Transverse colon (tissue), 4 donors: ENCODE results near the gene OLFML3. TPM values are rescaled to one million over a fixed set of nuclear protein-coding genes. Genes with fewer than 3 reads are reported as not detected.
"Not testable (repeated sequence)": the region's sequence is repeated elsewhere in the genome, so short reads cannot be mapped to it uniquely, and the experiment has no call there.

ENCODE experiments used
- DNase-seq: peaks from one replicate; pipeline ENCODE4 v3.0.0-alpha.2; 2019
- H3K27ac ChIP-seq, 4 donors: fragments of 200-600 bp; sonication (generic); 2 replicates each; pipeline ENCODE4 v1.5.1; 2016 to 2018; ENCODE audit warnings: inconsistent platforms in 4 of 4
- H3K27me3 ChIP-seq: fragments of 200-600 bp; sonication (generic); 2 replicates; pipeline ENCODE4 v1.5.1; 2017; ENCODE audit warnings: inconsistent platforms
- H3K36me3 ChIP-seq, 4 donors: fragments of 200-600 bp; sonication (generic); 2 replicates each; pipeline ENCODE4 v1.5.1; 2017 to 2019; ENCODE audit warnings: inconsistent platforms in 4 of 4
- H3K4me1 ChIP-seq, 4 donors: fragments of 200-600 bp; sonication (generic); 2 replicates each; pipeline ENCODE4 v1.5.1; 2017 to 2020; ENCODE audit warnings: inconsistent platforms in 4 of 4
- H3K4me3 ChIP-seq, 4 donors: fragments of 200-600 bp; sonication (generic); 1 replicate in 1 of 4; 2 replicates in 3 of 4; pipeline versions ENCODE4 v1.5.1 to v1.6.1; 2017 to 2019; ENCODE audit warnings: inconsistent platforms in 4 of 4
- H3K9me3 ChIP-seq, 2 donors: fragments of 200-600 bp; sonication (generic); 2 replicates each; pipeline ENCODE4 v1.5.1; 2017 to 2019; ENCODE audit warnings: inconsistent platforms in 2 of 2
- CTCF ChIP-seq, 5 experiments: fragments of 200-600 bp in 3 of 5; fragments of 450-650 bp in 2 of 5; sonication (generic) in 3 of 5; IDR thresholded peaks; 1 replicate in 2 of 5; 2 replicates in 3 of 5; pipeline ENCODE4 v1.5.1; 2016 to 2017; ENCODE audit warnings: antibody characterized with exemption in 5 of 5, inconsistent platforms in 3 of 5, mild to moderate bottlenecking in 2 of 5, moderate library complexity in 1 of 5
- EP300 ChIP-seq: sonication (generic); formaldehyde crosslinking; IDR thresholded peaks from one replicate; pipeline ENCODE4 v1.6.1; 2017; ENCODE audit warnings: antibody characterized with exemption, low read depth
- POLR2A ChIP-seq: fragments of 450-650 bp; IDR thresholded peaks from one replicate; pipeline ENCODE4 v1.6.1; 2016; ENCODE audit warnings: antibody characterized with exemption, mild to moderate bottlenecking, moderate library complexity
- POLR2AphosphoS5 ChIP-seq, 3 donors: sonication (generic); formaldehyde crosslinking; IDR thresholded peaks; one replicate each; pipeline ENCODE4 v1.6.1; 2016; ENCODE audit warnings: antibody characterized with exemption in 3 of 3
- WGBS, 2 donors: methylation state at CpG; one replicate each; pipeline ENCODE4 v1.1.5; 2018; ENCODE audit warnings: low coverage in 1 of 2; 5-methylcytosine and 5-hydroxymethylcytosine counted together
- in situ Hi-C, 4 donors: fragments of 200-750 bp; cut with MboI; loops; one replicate each; pipeline versions ENCODE4 v1.15.0 to v1.15.1; 2017; ENCODE audit warnings: low sequenced_read_pairs in 3 of 4, low pct_ligation_motif_present in 1 of 4, low pct_unique_long_range_greater_than_20kb in 1 of 4
- intact Hi-C: fragments of 100-400 bp; cut with DNase I; formaldehyde crosslinking; loops from one replicate; pipeline ENCODE4 v1.15.1; 2023; ENCODE audit warnings: low total_unique reads
- total RNA-seq, 4 donors: library from RNA; depleted of rRNA; stranded (reverse); fragments of >200 nt; gene quantifications; one replicate each; pipeline ENCODE4 v1.1.0, GENCODE V29; 2016

OLFML3 gene
- total RNA-seq, 4 donors from 2014 or later = 15.7 to 29.2 (median 24.3) TPM

- no peak overlapping the region for H3K27ac ChIP-seq
- H3K4me3 ChIP-seq = no peak overlapping the region
- no peaks in the 10 kb centered on the region for H3K36me3 ChIP-seq
- no peak for DNase-seq
- peaks cover 7 to 8% of the 10 kb centered on the region in 2 donors for H3K9me3 ChIP-seq
- in situ Hi-C loops (no loop called here), intact Hi-C loops (no loop called here)
- H3K27me3 ChIP-seq = no peaks in the 10 kb centered on the region
- no peak for TF ChIP-seq POLR2AphosphoS5 (IDR thresholded peaks at IDR 0.05)
- TF ChIP-seq EP300 = no peak
- TF ChIP-seq CTCF (IDR thresholded peaks at IDR 0.05) = no peak
- no peak for TF ChIP-seq POLR2A
- no peaks in the 10 kb centered on the region for H3K4me1 ChIP-seq
Observed at GRCh38 chr1:114000406-114000805, 21.1 kb downstream of the OLFML3 start.

- TF ChIP-seq POLR2AphosphoS5 (IDR thresholded peaks at IDR 0.05) (no peak), EP300 (no peak), POLR2A (no peak), CTCF (IDR thresholded peaks at IDR 0.05) (no peak)
- 76% methylated on average over 15 of the region's 15 CpGs; no CpG with 5 or more reads in 1 of the 2 donors for WGBS, 2 donors
- no peak for DNase-seq
- no peaks in the 10 kb centered on the region for H3K4me1 ChIP-seq
- H3K36me3 ChIP-seq = no peaks in the 10 kb centered on the region
- intact Hi-C loops (no loop called here), in situ Hi-C loops (no loop called here)
- no peaks in the 10 kb centered on the region for H3K27me3 ChIP-seq
- no peak overlapping the region for H3K27ac ChIP-seq
- H3K4me3 ChIP-seq = no peak overlapping the region
- H3K9me3 ChIP-seq = no peaks in the 10 kb centered on the region
Observed at GRCh38 chr1:114002492-114003239, 23.4 kb downstream of the OLFML3 start.

GRCh38 chr1:114003431-114003830, 24.2 kb downstream of the OLFML3 start:
- Histone ChIP-seq H3K27ac (no peak overlapping the region), H3K27me3 (no peaks in the 10 kb centered on the region), H3K4me3 (no peak overlapping the region), H3K36me3 (no peaks in the 10 kb centered on the region), H3K9me3 (no peaks in the 10 kb centered on the region), H3K4me1 (no peaks in the 10 kb centered on the region)
- 77% methylated on average over 5 of the region's 5 CpGs; no CpG with 5 or more reads in 1 of the 2 donors for WGBS, 2 donors
- in situ Hi-C loops = no loop called here
- intact Hi-C loops = no loop called here
- TF ChIP-seq EP300 = no peak
- no peak for DNase-seq

DNA sequence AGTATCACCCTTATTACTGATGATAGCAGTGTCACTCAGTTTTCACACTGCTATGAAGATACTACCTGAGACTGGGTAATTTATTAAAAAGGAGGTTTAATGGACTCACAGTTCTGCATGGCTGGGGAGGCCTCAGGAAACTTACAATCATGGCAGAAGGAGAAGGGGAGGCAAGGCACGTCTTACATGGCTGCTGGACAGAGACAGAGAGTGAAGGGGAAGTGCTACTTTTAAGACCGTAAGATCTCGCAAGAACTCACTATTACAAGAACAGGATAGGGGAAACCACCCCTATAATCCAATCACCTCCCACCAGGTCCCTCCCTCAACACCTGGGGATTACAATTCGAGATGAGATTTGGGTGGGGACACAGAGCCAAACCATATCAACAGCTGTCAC, 27.6 kb downstream of the OLFML3 start:
- intact Hi-C loops, H3K27ac ChIP-seq, H3K36me3 ChIP-seq, H3K9me3 ChIP-seq, DNase-seq, in situ Hi-C loops, H3K27me3 ChIP-seq, H3K4me3 ChIP-seq, H3K4me1 ChIP-seq: not testable (repeated sequence)
- WGBS, 2 donors = 60 to 84% methylated on average over 1 to 4 of the region's 4 CpGs

DNA sequence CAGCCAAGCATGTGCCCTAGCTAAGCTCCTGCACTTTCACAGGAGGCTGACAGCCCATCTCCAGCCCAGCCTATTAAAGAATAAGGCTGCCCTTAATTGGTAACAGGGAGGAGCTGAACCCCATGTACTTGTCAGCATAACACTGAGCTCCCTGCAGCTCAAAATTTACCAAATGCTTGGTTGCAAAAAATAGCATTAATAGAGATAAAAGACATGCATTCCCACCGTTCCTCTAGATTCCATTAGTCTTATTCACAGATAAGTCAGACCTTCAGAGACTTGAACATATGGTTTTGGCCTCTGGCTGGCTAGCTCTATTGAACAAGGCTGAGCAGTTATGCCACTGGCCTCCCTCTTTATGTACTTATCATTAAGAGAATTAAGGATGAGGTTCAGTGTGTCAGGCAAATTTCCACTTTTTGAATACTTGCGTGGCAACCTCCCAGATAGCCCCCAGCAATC, 29.2 kb downstream of the OLFML3 start:
- DNase-seq = no peak

More for the DNA sequence above, 29.2 kb downstream of the OLFML3 start:
- no peak overlapping the region for H3K4me3 ChIP-seq
- no peaks in the 10 kb centered on the region for H3K4me1 ChIP-seq
- no peaks in the 10 kb centered on the region for H3K36me3 ChIP-seq
- no peaks in the 10 kb centered on the region for H3K9me3 ChIP-seq
- no peak overlapping the region for H3K27ac ChIP-seq
- TF ChIP-seq POLR2AphosphoS5 (IDR thresholded peaks at IDR 0.05) (no peak), EP300 (no peak)
- intact Hi-C loops = no loop called here
- in situ Hi-C loops = no loop called here
- WGBS, 2 donors = 70 to 83% methylated on average over 2 of the region's 2 CpGs
- no peaks in the 10 kb centered on the region for H3K27me3 ChIP-seq
